Measurements from ENCODE around the gene MTA3.

GRCh38 chr2:42675815-42676214 is 107.4 kb downstream of the MTA3 start:
- TF ChIP-seq GATA3 (IDR thresholded peaks at IDR 0.05; ENCODE audit: low read depth, low read length) = no peak
- TF ChIP-seq GATA2 (IDR thresholded peaks at IDR 0.05; ENCODE audit: low read depth, low read length) = no peak
